IMR-90 (cell line): ENCODE data around the gene GRIN2A. TPM values are rescaled to one million over a fixed set of nuclear protein-coding genes. Genes with fewer than 3 reads are reported as not detected.

Experiments
- ATAC-seq: fragments of 200-7000 bp; cut with Tn5 transposase; 2 replicates; pipeline ENCODE4 v1.9.1; 2020; ENCODE audit warnings: low read depth, mild to moderate bottlenecking, moderate library complexity
- BruUV-seq: library from RNA; stranded (reverse); fragments of 400-500 nt; replicated peaks from 2 replicates; lab custom pipeline; 2021; lab: Mats Ljungman, UMichigan
- CTCF ChIA-PET: fragments of 300-600 bp; formaldehyde crosslinking; extraction: SDS; loops from one replicate; lab custom pipeline; 2021; ENCODE audit warnings: antibody characterized with exemption; lab: Yijun Ruan, JAX
- POLR2A ChIA-PET: fragments of 300-600 bp; sonication (Branson Sonifier 250); formaldehyde crosslinking; loops from one replicate; lab custom pipeline; 2022; ENCODE audit warnings: antibody characterized with exemption; ENCODE audit not compliant: unreplicated experiment; lab: Charles Lee
- DNase-seq: peaks from one replicate; pipeline ENCODE4 v3.0.0; 2013
- H2AFZ ChIP-seq: replicated peaks from 2 replicates; pipeline ENCODE3; 2013; ENCODE audit warnings: low read length, mild to moderate bottlenecking; ENCODE audit not compliant: poor library complexity
- H2AK5ac ChIP-seq: 2 replicates; pipeline ENCODE4 v1.6.1; 2013; ENCODE audit warnings: low read depth, low read length, inconsistent platforms
- H2AK9ac ChIP-seq: replicated peaks from 2 replicates; pipeline ENCODE3; 2013; ENCODE audit warnings: mild to moderate bottlenecking, low read depth, low read length, moderate library complexity; ENCODE audit not compliant: poor library complexity
- H2BK120ac ChIP-seq: 2 replicates; pipeline ENCODE4 v1.6.1; 2013; ENCODE audit warnings: low read depth, low read length, inconsistent platforms
- H2BK15ac ChIP-seq: 3 replicates; pipeline ENCODE4 v1.6.1; 2013; ENCODE audit warnings: low read depth, low read length, inconsistent platforms
- H2BK20ac ChIP-seq: 2 replicates; pipeline ENCODE4 v1.6.1; 2013; ENCODE audit warnings: low read depth, mild to moderate bottlenecking, inconsistent platforms, low read length, moderate library complexity
- H2BK5ac ChIP-seq: 2 replicates; pipeline ENCODE4 v1.6.1; 2013; ENCODE audit warnings: mild to moderate bottlenecking, low read depth, low read length, inconsistent platforms; ENCODE audit not compliant: poor library complexity, severe bottlenecking
- H3K14ac ChIP-seq: replicated peaks from 2 replicates; pipeline ENCODE4 v1.6.1; 2013; ENCODE audit warnings: low read depth, low read length, inconsistent platforms
- H3K18ac ChIP-seq: 2 replicates; pipeline ENCODE4 v1.6.1; 2013; ENCODE audit warnings: low read depth, low read length, control low read depth
- H3K23ac ChIP-seq: 2 replicates; pipeline ENCODE4 v1.6.1; 2013; ENCODE audit warnings: low read depth, low read length, inconsistent platforms
- H3K27ac ChIP-seq: 2 replicates; pipeline ENCODE4 v1.5.1; 2013; ENCODE audit warnings: mild to moderate bottlenecking, control low read depth, low read length; ENCODE audit not compliant: insufficient read depth
- H3K27me3 ChIP-seq: 2 replicates; pipeline ENCODE4 v1.6.1; 2013; ENCODE audit warnings: low read length; ENCODE audit not compliant: control insufficient read depth, insufficient read depth
- H3K36me3 ChIP-seq: 2 replicates; pipeline ENCODE4 v1.6.1; 2013; ENCODE audit warnings: low read length, mixed read lengths; ENCODE audit not compliant: control insufficient read depth, insufficient read depth
- H3K4ac ChIP-seq: 2 replicates; pipeline ENCODE4 v1.6.1; 2013; ENCODE audit warnings: low read depth, low read length, inconsistent platforms
- H3K4me1 ChIP-seq: 2 replicates; pipeline ENCODE4 v1.6.1; 2013; ENCODE audit warnings: low read length, mixed read lengths; ENCODE audit not compliant: control insufficient read depth, insufficient read depth
- H3K4me2 ChIP-seq: 2 replicates; pipeline ENCODE4 v1.6.1; 2013; ENCODE audit warnings: low read depth, mild to moderate bottlenecking, control low read depth, low read length, moderate library complexity
- H3K4me3 ChIP-seq: 2 replicates; pipeline ENCODE4 v1.5.1; 2013; ENCODE audit warnings: low read depth, mild to moderate bottlenecking, control low read depth, low read length, moderate library complexity; ENCODE audit not compliant: insufficient read depth
- H3K56ac ChIP-seq: 2 replicates; pipeline ENCODE4 v1.6.1; 2013; ENCODE audit warnings: low read length, inconsistent platforms; ENCODE audit not compliant: insufficient read depth; ENCODE audit errors: extremely low read depth
- H3K79me1 ChIP-seq, 2 experiments: 2 replicates each; pipeline ENCODE4 v1.6.1; 2013; ENCODE audit warnings: low read length in 2 of 2, inconsistent platforms in 1 of 2, low read depth in 1 of 2
- H3K9ac ChIP-seq: 2 replicates; pipeline ENCODE4 v1.6.1; 2013; ENCODE audit warnings: low read depth, low read length, control low read depth
- H3K9me1 ChIP-seq: 2 replicates; pipeline ENCODE4 v1.6.1; 2013; ENCODE audit warnings: low read length, inconsistent platforms; ENCODE audit not compliant: insufficient read depth
- H3K9me3 ChIP-seq: 2 replicates; pipeline ENCODE4 v1.6.1; 2013; ENCODE audit warnings: low read length; ENCODE audit not compliant: control insufficient read depth, insufficient read depth
- H4K20me1 ChIP-seq: 2 replicates; pipeline ENCODE4 v1.6.1; 2013; ENCODE audit warnings: low read length, inconsistent platforms; ENCODE audit not compliant: insufficient read depth
- H4K5ac ChIP-seq: 2 replicates; pipeline ENCODE4 v1.6.1; 2013; ENCODE audit warnings: mild to moderate bottlenecking, low read depth, low read length, control low read depth
- H4K8ac ChIP-seq, 2 experiments: 2 replicates each; pipeline ENCODE4 v1.6.1; 2013; ENCODE audit warnings: low read depth in 2 of 2, low read length in 2 of 2, control low read depth in 1 of 2, inconsistent platforms in 1 of 2
- H4K91ac ChIP-seq: 2 replicates; pipeline ENCODE4 v1.6.1; 2013; ENCODE audit warnings: low read depth, low read length, inconsistent platforms; ENCODE audit not compliant: insufficient read depth
- CHD1 ChIP-seq: IDR thresholded peaks from 2 replicates; pipeline ENCODE4 v1.6.1; 2012; ENCODE audit warnings: low read depth, low read length, improper control_type of control experiment
- POLR2A ChIP-seq: IDR thresholded peaks from 2 replicates; pipeline ENCODE4 v1.6.1; 2012; ENCODE audit warnings: mild to moderate bottlenecking, low read depth, low read length
- RAD21 ChIP-seq: IDR thresholded peaks from 2 replicates; pipeline ENCODE4 v1.6.1; 2012; ENCODE audit warnings: low read length, improper control_type of control experiment
- SMC3 ChIP-seq: fragments of 150-350 bp; IDR thresholded peaks from 2 replicates; pipeline ENCODE4 v1.6.1; 2016; ENCODE audit warnings: low read depth, mild to moderate bottlenecking, antibody characterized with exemption, low read length, moderate library complexity
- WGBS, 2 experiments: methylation state at CpG; one replicate each; pipeline versions ENCODE4 v1.1.5 to v1.1.7; 2013; ENCODE audit warnings: missing lambda C conversion rate in 2 of 2; ENCODE audit not compliant: insufficient read length in 1 of 2; ENCODE audit errors: extremely low coverage in 2 of 2; 5-methylcytosine and 5-hydroxymethylcytosine counted together
- dilution Hi-C: fragments of 300-500 bp; cut with HindIII; formaldehyde crosslinking; loops from one replicate; pipeline ENCODE4 v1.14.3; 2018; ENCODE audit warnings: low sequenced_read_pairs; ENCODE audit not compliant: unreplicated experiment
- in situ Hi-C: fragments of 300-500 bp; cut with MboI; formaldehyde crosslinking; loops from 3 replicates; pipeline ENCODE4 v1.14.3; 2019; ENCODE audit warnings: low sequenced_read_pairs, inconsistent platforms, mixed read lengths
- intact Hi-C: fragments of 100-400 bp; cut with micrococcal nuclease; formaldehyde crosslinking; loops from 2 replicates; pipeline ENCODE4 v1.10.0; 2022
- polyA plus RNA-seq, 3 experiments: library from polyadenylated mRNA; depleted of rRNA; stranded (reverse); fragments of >200 nt; gene quantifications; 2 replicates each; pipeline ENCODE4 v1.2.3, GENCODE V29; 2012; ENCODE audit warnings: low replicate concordance in 1 of 3
- total RNA-seq: library from RNA; depleted of rRNA; stranded (reverse); fragments of >200 nt; gene quantifications from 2 replicates; pipeline ENCODE4 v1.2.3, GENCODE V29; 2012
- TF ChIP-seq, protein P1 (sequence below): fragments of 150-350 bp; IDR thresholded peaks from 2 replicates; pipeline ENCODE4 v1.6.1; 2017; ENCODE audit warnings: mild to moderate bottlenecking, antibody characterized with exemption, low read length, low read depth
- TF ChIP-seq, protein P2 (sequence below): conservative IDR thresholded peaks from 2 replicates; pipeline ENCODE4 v1.5.1; 2012; ENCODE audit warnings: mild to moderate bottlenecking, low read depth, low read length, improper control_type of control experiment

Gene GRIN2A
- total and polyA plus RNA-seq, 2 of the 4 experiments (the other 2 are of a cell fraction), result under 0.01 TPM; not detected in 1

DNA sequence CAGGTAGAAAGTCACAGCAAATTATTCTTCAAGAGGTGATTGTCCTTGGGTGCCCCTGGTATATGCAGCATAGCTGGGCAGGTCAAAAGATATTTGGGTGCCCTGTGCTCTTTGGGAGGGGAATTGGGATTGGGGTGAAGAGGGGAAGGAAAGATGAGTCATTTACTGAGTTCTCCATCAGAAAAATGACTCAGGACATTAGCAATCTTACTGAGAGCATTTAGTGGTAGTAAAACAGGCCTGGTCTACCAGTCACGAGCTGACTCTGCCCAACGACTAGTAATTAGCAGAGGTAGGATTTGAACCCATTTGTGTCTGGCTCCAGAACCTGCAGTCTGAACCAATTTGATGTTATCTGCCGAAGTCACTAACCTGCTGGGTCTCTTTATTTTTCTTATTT is 6.0 kb upstream of the GRIN2A start:
- Histone ChIP-seq H3K4me3 (no peak overlapping the region), H3K9ac (no peak overlapping the region), H3K56ac (no peak overlapping the region), H3K4me1 (no peaks in the 10 kb centered on the region), H3K79me1 (no peaks in the 10 kb centered on the region), H2BK20ac (no peak overlapping the region), H4K91ac (no peak overlapping the region), H4K20me1 (no peaks in the 10 kb centered on the region), H4K8ac (no peak overlapping the region), H2AK5ac (no peak overlapping the region), H2BK15ac (no peak overlapping the region), H3K4me2 (no peak overlapping the region), H2BK120ac (no peak overlapping the region), H3K14ac (no peak overlapping the region), H2AFZ (no peak overlapping the region), H3K27ac (no peak overlapping the region), H3K27me3 (no peaks in the 10 kb centered on the region; the same call in 1 of the 2 replicates), H2AK9ac (no peak overlapping the region), H3K18ac (no peak overlapping the region), H3K36me3 (no peaks in the 10 kb centered on the region), H3K4ac (no peak overlapping the region), H4K5ac (no peak overlapping the region), H3K9me1 (no peaks in the 10 kb centered on the region), H2BK5ac (no peak overlapping the region), H3K23ac (no peak overlapping the region), H3K9me3 (peaks cover 2% of the 10 kb centered on the region; the same call in 1 of the 2 replicates)
- in situ Hi-C loops (loop anchor here (25.0 kb wide), 1 partner anchor 1026 kb away; no protein-coding TSS in a partner anchor), intact Hi-C loops (no loop called here), dilution Hi-C loops (no loop called here)
- WGBS, 2 experiments, result no CpG with 5 or more reads among the region's 3 CpGs
- POLR2A ChIA-PET, result interaction anchor here (0.7 kb wide), 1 partner anchor 9 kb away, joined by 11 read pairs; no protein-coding TSS in a partner anchor
- CTCF ChIA-PET, result no interaction called here
- no peak for ATAC-seq
- BruUV-seq, result no TSS peak
- DNase-seq, result no peak
- TF ChIP-seq POLR2A (no peak), CHD1 (no peak), RAD21 (no peak), SMC3 (no peak)
- TF ChIP-seq, protein P1, sequence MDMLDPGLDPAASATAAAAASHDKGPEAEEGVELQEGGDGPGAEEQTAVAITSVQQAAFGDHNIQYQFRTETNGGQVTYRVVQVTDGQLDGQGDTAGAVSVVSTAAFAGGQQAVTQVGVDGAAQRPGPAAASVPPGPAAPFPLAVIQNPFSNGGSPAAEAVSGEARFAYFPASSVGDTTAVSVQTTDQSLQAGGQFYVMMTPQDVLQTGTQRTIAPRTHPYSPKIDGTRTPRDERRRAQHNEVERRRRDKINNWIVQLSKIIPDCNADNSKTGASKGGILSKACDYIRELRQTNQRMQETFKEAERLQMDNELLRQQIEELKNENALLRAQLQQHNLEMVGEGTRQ, result no peak
- TF ChIP-seq, protein P2, sequence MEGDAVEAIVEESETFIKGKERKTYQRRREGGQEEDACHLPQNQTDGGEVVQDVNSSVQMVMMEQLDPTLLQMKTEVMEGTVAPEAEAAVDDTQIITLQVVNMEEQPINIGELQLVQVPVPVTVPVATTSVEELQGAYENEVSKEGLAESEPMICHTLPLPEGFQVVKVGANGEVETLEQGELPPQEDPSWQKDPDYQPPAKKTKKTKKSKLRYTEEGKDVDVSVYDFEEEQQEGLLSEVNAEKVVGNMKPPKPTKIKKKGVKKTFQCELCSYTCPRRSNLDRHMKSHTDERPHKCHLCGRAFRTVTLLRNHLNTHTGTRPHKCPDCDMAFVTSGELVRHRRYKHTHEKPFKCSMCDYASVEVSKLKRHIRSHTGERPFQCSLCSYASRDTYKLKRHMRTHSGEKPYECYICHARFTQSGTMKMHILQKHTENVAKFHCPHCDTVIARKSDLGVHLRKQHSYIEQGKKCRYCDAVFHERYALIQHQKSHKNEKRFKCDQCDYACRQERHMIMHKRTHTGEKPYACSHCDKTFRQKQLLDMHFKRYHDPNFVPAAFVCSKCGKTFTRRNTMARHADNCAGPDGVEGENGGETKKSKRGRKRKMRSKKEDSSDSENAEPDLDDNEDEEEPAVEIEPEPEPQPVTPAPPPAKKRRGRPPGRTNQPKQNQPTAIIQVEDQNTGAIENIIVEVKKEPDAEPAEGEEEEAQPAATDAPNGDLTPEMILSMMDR, result no peak
